ENCODE measurements around the gene RMI2.

Gene RMI2

DNA sequence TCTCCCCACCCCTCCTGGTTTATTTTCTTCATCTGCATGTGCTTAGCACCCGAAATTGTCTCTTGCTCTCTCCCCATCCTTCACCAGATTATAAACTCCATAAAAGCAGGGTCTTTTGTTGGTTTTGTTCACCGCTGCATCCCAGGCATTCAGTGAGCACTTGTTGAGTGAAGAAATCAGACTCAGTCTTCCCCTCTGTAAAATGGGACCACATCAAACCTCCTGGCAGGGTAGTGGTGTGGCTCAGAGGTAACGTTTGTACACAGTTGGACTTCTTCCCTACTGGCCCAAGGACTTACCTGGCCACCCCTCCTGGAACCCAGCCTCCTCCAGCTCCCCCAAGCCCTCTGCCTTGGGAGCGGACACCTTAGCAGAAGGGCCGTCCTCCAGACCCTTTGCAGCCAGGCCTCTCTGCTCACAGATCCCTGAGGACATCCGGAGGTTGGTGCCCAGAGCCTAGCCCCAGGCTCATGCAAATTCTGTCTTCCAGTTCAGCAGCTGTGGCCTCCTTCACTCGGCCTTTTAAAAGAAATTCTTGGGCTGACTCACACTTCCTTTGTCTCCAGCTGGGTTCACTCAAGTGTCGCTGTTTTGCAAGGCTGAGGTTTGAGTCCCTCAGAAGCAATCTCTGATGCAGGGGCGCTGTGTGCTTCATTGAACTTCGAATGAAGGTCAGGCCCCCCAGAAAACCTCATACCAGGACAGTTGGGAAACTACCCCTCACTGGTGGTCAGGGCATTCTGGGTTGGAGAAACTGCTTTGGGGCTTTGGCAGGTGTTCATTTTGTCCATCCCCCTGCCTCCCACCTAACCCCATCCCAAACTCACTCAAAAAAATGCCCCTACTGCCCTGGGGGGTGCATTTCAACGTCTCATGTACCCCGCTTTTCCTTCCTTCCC, 16.8 kb upstream of the RMI2 start:
- DNase-seq (ENCODE audit: low read depth), result peak; percentile 71

DNA sequence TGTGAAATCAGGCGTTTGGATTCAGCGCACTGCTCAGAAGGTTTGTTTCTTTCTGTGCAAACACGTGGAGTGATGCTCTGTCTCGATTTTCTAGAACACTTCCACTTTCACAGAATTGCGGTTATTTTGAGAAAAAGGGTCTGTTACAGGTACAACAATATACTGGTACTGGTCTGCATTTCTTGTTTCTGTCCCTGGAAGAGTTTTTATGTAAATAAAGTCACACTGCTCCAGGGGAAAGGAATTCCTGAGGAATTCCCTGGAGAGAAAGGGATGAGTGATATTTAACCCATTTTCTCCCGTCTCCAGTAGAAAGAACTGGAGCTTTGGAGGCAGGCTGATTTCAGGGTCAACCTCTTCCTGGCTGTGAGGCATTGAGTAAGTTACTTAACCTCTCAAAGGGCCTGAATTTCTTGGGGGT, 16.2 kb upstream of the RMI2 start:
- DNase-seq (ENCODE audit: low read depth), result no peak

GRCh38 chr16:11329891-11330290, 15.4 kb upstream of the RMI2 start:
- DNase-seq (ENCODE audit: low read depth), result no peak

GRCh38 chr16:11330526-11331237, 14.6 kb upstream of the RMI2 start:
- no peak for DNase-seq (ENCODE audit: low read depth)

GRCh38 chr16:11331967-11332366, 13.3 kb upstream of the RMI2 start:
- no peak for DNase-seq (ENCODE audit: low read depth)

GRCh38 chr16:11333010-11333409, 12.2 kb upstream of the RMI2 start:
- DNase-seq (ENCODE audit: low read depth), result no peak

- no peak for DNase-seq (ENCODE audit: low read depth)
Measured at GRCh38 chr16:11333702-11334101, 11.6 kb upstream of the RMI2 start.

DNA sequence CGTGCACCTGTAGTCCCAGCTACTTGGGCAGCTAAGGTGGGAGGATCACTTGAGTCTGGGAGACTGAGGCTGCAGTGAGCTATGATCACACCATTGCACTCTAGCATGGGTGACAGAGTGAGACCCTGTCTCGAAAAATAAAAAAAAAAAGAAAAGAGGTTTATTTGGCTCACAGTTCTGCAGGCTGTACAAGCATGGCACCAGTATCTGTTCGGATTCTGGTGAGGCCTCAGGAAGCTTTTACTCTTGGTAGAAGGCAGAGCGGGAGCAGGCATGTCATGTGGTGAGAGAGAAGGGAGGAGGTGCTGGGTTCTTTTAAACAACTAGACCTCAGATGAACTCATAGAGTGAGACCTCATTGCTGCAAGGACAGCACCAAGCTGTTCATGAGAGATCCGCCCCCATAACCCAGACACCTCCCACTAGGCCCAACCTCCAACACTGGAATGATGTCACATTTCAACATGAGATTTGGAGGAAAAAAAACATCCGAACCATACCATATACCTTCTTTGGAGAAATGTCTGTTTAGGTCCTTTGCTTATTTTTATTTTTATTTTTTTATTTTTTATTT, 10.3 kb upstream of the RMI2 start:
- DNase-seq (ENCODE audit: low read depth), result no peak

GRCh38 chr16:11339075-11339474, 6.2 kb upstream of the RMI2 start:
- no peak for DNase-seq (ENCODE audit: low read depth)

DNA sequence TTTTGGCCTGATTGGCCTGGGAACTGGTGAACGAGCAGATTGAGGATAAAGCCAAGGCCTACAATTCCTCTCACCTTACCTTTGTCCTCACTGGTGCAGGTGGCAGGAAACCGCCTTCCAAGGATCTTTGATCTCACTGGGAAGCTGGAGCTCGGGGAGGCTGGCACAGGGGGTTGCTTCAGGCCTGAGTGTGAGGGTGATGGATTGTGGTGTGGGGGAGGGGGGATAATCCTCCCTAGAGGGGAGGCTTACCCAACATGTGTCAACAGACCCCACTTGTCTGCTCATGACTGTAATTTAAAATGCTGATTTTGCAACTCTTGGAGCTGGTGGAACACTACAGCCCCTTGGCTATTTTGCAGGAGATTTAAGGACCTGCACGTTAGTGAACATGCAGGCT, 4.5 kb upstream of the RMI2 start:
- DNase-seq (ENCODE audit: low read depth), result no peak

- no peak for DNase-seq (ENCODE audit: low read depth)
Measured at GRCh38 chr16:11341371-11341770, 3.9 kb upstream of the RMI2 start.

- DNase-seq (ENCODE audit: low read depth), result no peak
Measured at GRCh38 chr16:11342021-11342855, 3.0 kb upstream of the RMI2 start.

- no peak for DNase-seq (ENCODE audit: low read depth)
Measured at GRCh38 chr16:11346700-11347319, 1.6 kb downstream of the RMI2 start.

- no peak for DNase-seq (ENCODE audit: low read depth)
Measured at GRCh38 chr16:11347831-11348230, 2.6 kb downstream of the RMI2 start.

DNA sequence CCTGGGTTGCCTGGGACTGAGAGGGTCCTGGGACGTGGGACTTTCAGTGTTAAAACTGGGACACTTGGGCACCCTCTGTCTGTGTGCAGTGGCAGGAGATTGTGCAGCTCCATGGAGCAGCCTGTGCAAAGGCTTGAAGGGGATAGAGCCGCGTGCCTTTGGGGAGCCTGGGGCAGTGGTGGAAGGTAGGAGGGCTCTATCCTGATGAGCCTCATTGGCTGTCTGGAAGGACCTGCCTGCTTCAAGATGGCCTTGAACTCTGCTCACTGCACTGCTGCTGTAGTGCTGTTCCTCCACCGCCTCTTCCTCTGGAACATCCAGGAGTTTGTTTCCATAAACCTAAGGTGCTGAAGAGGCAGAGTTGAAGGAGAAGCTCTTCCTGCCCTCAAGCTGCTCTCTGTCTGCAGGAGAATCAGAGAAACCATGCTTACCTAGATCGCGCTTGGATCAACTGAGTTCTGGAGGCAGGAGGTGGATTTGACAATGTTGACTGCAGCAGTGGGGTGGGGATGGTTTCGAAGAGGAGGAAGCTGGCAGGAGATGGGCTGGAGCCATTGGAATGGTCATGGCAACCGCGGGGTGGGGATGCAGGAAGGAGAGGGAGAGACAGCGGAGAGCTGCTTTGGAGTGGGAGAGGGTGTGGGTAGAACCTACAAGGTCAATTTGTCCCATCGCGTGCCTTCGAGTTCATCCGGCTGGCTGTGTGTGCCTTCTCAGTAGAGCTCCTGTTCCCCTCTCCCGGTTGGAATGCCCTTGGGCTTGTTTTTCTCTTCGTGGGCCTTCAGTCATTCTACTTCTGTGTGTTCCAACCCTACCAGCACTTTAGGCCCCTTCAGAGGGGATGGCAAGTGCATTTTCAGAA, 3.7 kb downstream of the RMI2 start:
- DNase-seq (ENCODE audit: low read depth), result no peak

DNA sequence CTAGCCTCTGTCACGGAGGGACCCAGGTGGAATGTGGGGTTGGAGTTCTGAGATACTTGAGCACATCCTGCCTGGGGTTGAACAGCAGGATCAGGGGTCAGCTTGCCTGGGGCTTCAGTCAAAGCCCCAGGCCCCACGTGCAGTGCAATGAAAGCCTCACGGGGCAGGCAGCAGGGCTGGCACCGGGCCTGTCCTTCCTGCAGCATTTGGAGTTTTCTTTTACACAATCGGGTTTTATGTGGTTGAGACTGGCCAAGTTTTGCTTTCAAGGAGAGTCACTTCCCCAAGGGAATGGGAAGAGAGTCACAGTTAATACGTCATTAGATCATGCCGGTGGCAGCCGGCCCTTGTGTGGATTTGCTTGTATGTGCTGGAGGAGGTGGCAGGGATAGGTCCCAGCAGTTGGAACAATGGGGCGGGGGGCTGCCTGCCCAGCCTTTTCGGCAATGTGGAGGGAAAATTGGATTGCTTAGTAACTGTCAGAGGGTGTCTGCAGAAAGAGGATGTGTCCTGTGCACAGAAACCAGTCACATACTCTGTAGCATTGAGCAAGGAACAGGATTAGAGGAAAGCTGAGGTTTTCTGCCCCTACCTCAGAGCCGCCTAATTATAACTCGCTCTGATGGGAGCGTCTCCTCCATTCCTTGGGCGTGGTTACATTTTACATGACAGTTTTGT, 4.5 kb downstream of the RMI2 start:
- DNase-seq (ENCODE audit: low read depth), result peak; percentile 70

- no peak for DNase-seq (ENCODE audit: low read depth)
Measured at GRCh38 chr16:11350519-11350918, 5.3 kb downstream of the RMI2 start.

DNA sequence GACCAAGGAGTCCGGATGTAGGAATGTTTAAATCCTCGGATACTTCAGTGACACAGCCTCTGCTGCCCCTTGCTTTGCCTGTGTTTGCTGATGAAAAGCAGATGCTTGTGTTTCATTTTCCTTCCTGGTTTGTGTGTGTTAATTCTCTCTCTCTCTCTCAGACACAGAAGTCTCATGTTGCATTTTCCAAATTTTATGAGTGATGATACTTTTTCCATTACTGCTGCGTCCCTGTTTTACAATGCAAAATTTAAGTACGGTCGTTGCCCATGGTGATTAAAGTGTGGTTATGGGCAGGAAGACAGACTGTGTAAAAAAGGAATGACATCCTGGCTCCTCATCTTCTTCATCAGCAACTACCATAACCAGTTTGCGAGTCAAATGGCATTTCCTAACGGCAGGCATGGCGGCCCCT, 5.7 kb downstream of the RMI2 start:
- peak; percentile 81 for DNase-seq (ENCODE audit: low read depth)

- DNase-seq (ENCODE audit: low read depth), result no peak
Measured at GRCh38 chr16:11353158-11353557, 7.9 kb downstream of the RMI2 start.

DNA sequence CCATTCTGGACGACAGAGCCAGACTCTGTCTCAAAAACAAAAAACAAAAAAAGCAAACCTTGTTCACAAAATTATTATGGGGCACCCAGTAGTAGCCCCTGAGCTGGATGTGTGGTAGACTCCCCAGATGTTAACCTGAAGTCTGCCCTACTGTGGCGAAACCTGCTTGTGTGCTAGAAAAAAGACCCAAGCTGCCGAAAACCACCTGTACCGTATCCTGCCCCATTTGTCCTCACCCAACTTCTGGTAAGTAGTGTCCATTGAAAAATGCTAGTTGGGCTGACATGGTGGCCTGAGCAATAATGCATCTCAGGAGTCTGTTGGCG, 9.1 kb downstream of the RMI2 start:
- no peak for DNase-seq (ENCODE audit: low read depth)

Data from GM04503 (cell line).